ENCODE data around the gene TFB2M.

The TFB2M gene

GRCh38 chr1:246567646-246568235 lies 1.7 kb upstream of the TFB2M start:
- peaks cover 16% of the 10 kb centered on the region for H3F3A ChIP-seq (ENCODE audit: insufficient read depth, low read length)
- no peaks in the 10 kb centered on the region for H3K27me3 ChIP-seq (replicated peaks; ENCODE audit: insufficient read depth, low read length)
- H3K4me2 ChIP-seq (ENCODE audit: low read depth, low read length): peak overlapping the region; percentile 63
- no peaks in the 10 kb centered on the region for H3K9me2 ChIP-seq (replicated peaks; ENCODE audit: insufficient read depth, low read length)
- peak overlapping the region; percentile 82 for H3K9ac ChIP-seq (ENCODE audit: low read length)
- H3K9me3 ChIP-seq (replicated peaks; ENCODE audit: insufficient read depth, low read length): no peaks in the 10 kb centered on the region
- H3K4me1 ChIP-seq (ENCODE audit: low read length): peaks cover 18% of the 10 kb centered on the region
- H4K20me1 ChIP-seq (ENCODE audit: insufficient read depth, low read length): no peaks in the 10 kb centered on the region
- TF ChIP-seq EZH2phosphoT487 (IDR thresholded peaks at IDR 0.05; ENCODE audit: low read length) (no peak), CTCF (IDR thresholded peaks at IDR 0.05; ENCODE audit: low read length) (no peak), EZH2 (optimal IDR thresholded peaks at IDR 0.05; ENCODE audit: low read depth, low read length) (no peak)
- H3K36me3 ChIP-seq (replicated peaks; ENCODE audit: insufficient read depth, low read length): no peaks in the 10 kb centered on the region; the same call in 1 of the 2 replicates
- peak overlapping the region; percentile 87 for H3K4me3 ChIP-seq (ENCODE audit: low read length)
- peak overlapping the region; percentile 87; the same call in 1 of the 2 replicates for H3K27ac ChIP-seq (ENCODE audit: low read length)
- peak overlapping the region; percentile 77 for H2AFZ ChIP-seq (ENCODE audit: low read length)
- H3K79me2 ChIP-seq (ENCODE audit: low read length): peaks cover 93% of the 10 kb centered on the region
- DNase-seq: no peak

- Histone ChIP-seq H2AFZ (ENCODE audit: low read length) (peak overlapping the region; percentile 77), H3K27ac (ENCODE audit: low read length) (peak overlapping the region; percentile 87), H3K27me3 (replicated peaks; ENCODE audit: insufficient read depth, low read length) (no peaks in the 10 kb centered on the region), H3K4me1 (ENCODE audit: low read length) (peaks cover 18% of the 10 kb centered on the region), H3K4me2 (ENCODE audit: low read depth, low read length) (peak overlapping the region; percentile 63), H3K36me3 (replicated peaks; ENCODE audit: insufficient read depth, low read length) (no peaks in the 10 kb centered on the region; the same call in 1 of the 2 replicates), H3F3A (ENCODE audit: insufficient read depth, low read length) (peaks cover 16% of the 10 kb centered on the region), H4K20me1 (ENCODE audit: insufficient read depth, low read length) (no peaks in the 10 kb centered on the region), H3K79me2 (ENCODE audit: low read length) (peaks cover 92% of the 10 kb centered on the region), H3K9me2 (replicated peaks; ENCODE audit: insufficient read depth, low read length) (no peaks in the 10 kb centered on the region), H3K9me3 (replicated peaks; ENCODE audit: insufficient read depth, low read length) (no peaks in the 10 kb centered on the region), H3K4me3 (ENCODE audit: low read length) (peak overlapping the region; percentile 87), H3K9ac (ENCODE audit: low read length) (peak overlapping the region; percentile 82)
- TF ChIP-seq CTCF (IDR thresholded peaks at IDR 0.05; ENCODE audit: low read length): no peak
- TF ChIP-seq EZH2phosphoT487 (IDR thresholded peaks at IDR 0.05; ENCODE audit: low read length): no peak
- DNase-seq: peak; percentile 59
These were observed 968 bp upstream of the TFB2M start for GRCh38 chr1:246566813-246567645.

- peak overlapping the region; percentile 41; the same call in 1 of the 2 replicates for H3K27ac ChIP-seq (ENCODE audit: low read length)
- peaks cover 18% of the 10 kb centered on the region for H3K4me1 ChIP-seq (ENCODE audit: low read length)
- TF ChIP-seq EZH2phosphoT487 (IDR thresholded peaks at IDR 0.05; ENCODE audit: low read length) (no peak), EZH2 (optimal IDR thresholded peaks at IDR 0.05; ENCODE audit: low read depth, low read length) (no peak), CTCF (IDR thresholded peaks at IDR 0.05; ENCODE audit: low read length) (no peak)
- no peak for DNase-seq
- H3K36me3 ChIP-seq (replicated peaks; ENCODE audit: insufficient read depth, low read length): no peaks in the 10 kb centered on the region; the same call in 1 of the 2 replicates
- H4K20me1 ChIP-seq (ENCODE audit: insufficient read depth, low read length): no peaks in the 10 kb centered on the region
- H3K9ac ChIP-seq (ENCODE audit: low read length): peak overlapping the region; percentile 72
- H3K9me3 ChIP-seq (replicated peaks; ENCODE audit: insufficient read depth, low read length): no peaks in the 10 kb centered on the region
- no peaks in the 10 kb centered on the region for H3K9me2 ChIP-seq (replicated peaks; ENCODE audit: insufficient read depth, low read length)
- H3K79me2 ChIP-seq (ENCODE audit: low read length): peaks cover 83% of the 10 kb centered on the region
- peaks cover 16% of the 10 kb centered on the region for H3F3A ChIP-seq (ENCODE audit: insufficient read depth, low read length)
- peak overlapping the region; percentile 87 for H3K4me3 ChIP-seq (ENCODE audit: low read length)
- H2AFZ ChIP-seq (ENCODE audit: low read length): peak overlapping the region; percentile 67
- H3K4me2 ChIP-seq (ENCODE audit: low read depth, low read length): peak overlapping the region; percentile 67; the same call in 1 of the 2 replicates
- H3K27me3 ChIP-seq (replicated peaks; ENCODE audit: insufficient read depth, low read length): no peaks in the 10 kb centered on the region
These were observed 322 bp downstream of the TFB2M start for GRCh38 chr1:246565751-246566127.
